Ectodermal cell (in vitro differentiated cells): ENCODE data around the gene EPHA8.

Source experiments
- H3K27ac ChIP-seq: 2 replicates; pipeline ENCODE4 v1.7.0; 2013; ENCODE audit warnings: mild to moderate bottlenecking, low read depth, low read length; ENCODE audit not compliant: insufficient read depth, poor library complexity, severe bottlenecking
- H3K27me3 ChIP-seq: 2 replicates; pipeline ENCODE4 v1.7.0; 2013; ENCODE audit warnings: mild to moderate bottlenecking, low read length; ENCODE audit not compliant: insufficient read depth, control insufficient read depth, poor library complexity, severe bottlenecking
- H3K36me3 ChIP-seq: one replicate; pipeline ENCODE4 v1.7.0; 2013; ENCODE audit warnings: low read length; ENCODE audit not compliant: control insufficient read depth, insufficient read depth
- H3K4me1 ChIP-seq: one replicate; pipeline ENCODE4 v1.7.0; 2013; ENCODE audit warnings: low read length; ENCODE audit not compliant: control insufficient read depth, insufficient read depth
- H3K4me3 ChIP-seq: 2 replicates; pipeline ENCODE4 v1.7.0; 2013; ENCODE audit warnings: low read depth, low read length, control low read depth; ENCODE audit not compliant: insufficient read depth
- H3K9me3 ChIP-seq: 2 replicates; pipeline ENCODE4 v1.7.0; 2013; ENCODE audit warnings: mild to moderate bottlenecking, low read length, moderate library complexity; ENCODE audit not compliant: control insufficient read depth
- WGBS, 2 experiments: methylation state at CpG; one replicate each; pipeline ENCODE4 v1.1.7; 2013; ENCODE audit warnings: missing lambda C conversion rate in 2 of 2; 5-methylcytosine and 5-hydroxymethylcytosine counted together

Gene EPHA8

GRCh38 chr1:22641906-22642636, 78.8 kb downstream of the EPHA8 start:
- Histone ChIP-seq H3K36me3 (no peaks in the 10 kb centered on the region), H3K4me3 (no peak overlapping the region), H3K4me1 (no peaks in the 10 kb centered on the region), H3K9me3 (no peaks in the 10 kb centered on the region), H3K27me3 (no peaks in the 10 kb centered on the region), H3K27ac (no peak overlapping the region)
- 20 to 21% methylated on average over 18 of the region's 18 CpGs for WGBS, 2 experiments

- no peaks in the 10 kb centered on the region for H3K27me3 ChIP-seq
- no peaks in the 10 kb centered on the region for H3K4me1 ChIP-seq
- WGBS, 2 experiments, result 88 to 89% methylated on average over 8 of the region's 8 CpGs
- H3K4me3 ChIP-seq, result no peak within 1 kb of the TSS
- H3K36me3 ChIP-seq, result no peaks in the 10 kb centered on the region
- H3K27ac ChIP-seq, result no peak within 1 kb of the TSS
- no peaks in the 10 kb centered on the region for H3K9me3 ChIP-seq
Observed at GRCh38 chr1:22643381-22643780, 80.1 kb downstream of the EPHA8 start, which contains the start of gene C1QC. Gene C1QC, plus strand, starts transcription at chr1:22643633. Its CDS starts 391 bp downstream, at chr1:22644024.

- WGBS, 2 experiments, result 89 to 90% methylated on average over 12 of the region's 12 CpGs
- Histone ChIP-seq H3K9me3 (no peaks in the 10 kb centered on the region), H3K4me3 (no peak overlapping the region), H3K4me1 (no peaks in the 10 kb centered on the region), H3K27me3 (no peaks in the 10 kb centered on the region), H3K36me3 (no peaks in the 10 kb centered on the region), H3K27ac (no peak overlapping the region)
Observed at GRCh38 chr1:22643928-22644327, 80.6 kb downstream of the EPHA8 start.

GRCh38 chr1:22645931-22646330, 82.6 kb downstream of the EPHA8 start:
- Histone ChIP-seq H3K27me3 (no peaks in the 10 kb centered on the region), H3K4me3 (no peak overlapping the region), H3K27ac (no peak overlapping the region), H3K9me3 (no peaks in the 10 kb centered on the region), H3K36me3 (no peaks in the 10 kb centered on the region), H3K4me1 (no peaks in the 10 kb centered on the region)
- WGBS, 2 experiments, result 79% methylated on average over 7 of the region's 7 CpGs

- Histone ChIP-seq H3K9me3 (no peaks in the 10 kb centered on the region), H3K27me3 (no peaks in the 10 kb centered on the region), H3K36me3 (no peaks in the 10 kb centered on the region), H3K4me1 (no peaks in the 10 kb centered on the region), H3K4me3 (no peak overlapping the region), H3K27ac (no peak overlapping the region)
- 50% methylated on average over 1 of the region's 1 CpG; no CpG with 5 or more reads in 1 of the 2 experiments for WGBS, 2 experiments
Observed at GRCh38 chr1:22646384-22646783, 83.1 kb downstream of the EPHA8 start.

- 91 to 92% methylated on average over 13 of the region's 13 CpGs for WGBS, 2 experiments
- no peaks in the 10 kb centered on the region for H3K27me3 ChIP-seq
- H3K4me1 ChIP-seq, result no peaks in the 10 kb centered on the region
- H3K27ac ChIP-seq, result no peak overlapping the region
- H3K9me3 ChIP-seq, result no peaks in the 10 kb centered on the region
- H3K4me3 ChIP-seq, result no peak overlapping the region
- no peaks in the 10 kb centered on the region for H3K36me3 ChIP-seq
Observed at GRCh38 chr1:22650089-22650693, 86.9 kb downstream of the EPHA8 start.

GRCh38 chr1:22651941-22652856, 88.9 kb downstream of the EPHA8 start:
- Histone ChIP-seq H3K36me3 (no peaks in the 10 kb centered on the region), H3K9me3 (no peaks in the 10 kb centered on the region), H3K27me3 (no peaks in the 10 kb centered on the region), H3K4me1 (no peaks in the 10 kb centered on the region), H3K27ac (no peak overlapping the region), H3K4me3 (no peak overlapping the region)
- 90 to 92% methylated on average over 13 to 15 of the region's 15 CpGs for WGBS, 2 experiments

- Histone ChIP-seq H3K4me1 (no peaks in the 10 kb centered on the region), H3K27me3 (no peaks in the 10 kb centered on the region), H3K27ac (no peak within 1 kb of the TSS), H3K36me3 (no peaks in the 10 kb centered on the region), H3K9me3 (no peaks in the 10 kb centered on the region), H3K4me3 (no peak within 1 kb of the TSS)
- WGBS, 2 experiments, result 85 to 89% methylated on average over 13 of the region's 13 CpGs
Observed at GRCh38 chr1:22652881-22653316, 89.6 kb downstream of the EPHA8 start, which contains the start of gene C1QB. Gene C1QB, plus strand, starts transcription at chr1:22653236. Its CDS starts 6,227 bp downstream, at chr1:22659463.
